Measurements from ENCODE around the gene BBS7. TPM values are rescaled to one million over a fixed set of nuclear protein-coding genes. Genes with fewer than 3 reads are reported as not detected.

BBS7 gene
- total and polyA plus RNA-seq, 9 of the 15 experiments (the other 6 are each of a cell fraction or from before 2014, with no cell fraction given): 13.4 to 25.8 (median 16.4) TPM

GRCh38 chr4:121794505-121795188 is 75.6 kb downstream of the BBS7 start (continued):
- no peak for TF ChIP-seq BRF2 (IDR thresholded peaks at IDR 0.05; ENCODE audit: borderline replicate concordance, insufficient read depth, insufficient read length)
- no peak for TF ChIP-seq ZBTB49 (CRISPR knock-in tag; IDR thresholded peaks at IDR 0.05; ENCODE audit: borderline replicate concordance)
- TF ChIP-seq GABPA (tag; conservative IDR thresholded peaks at IDR 0.05; ENCODE audit: low read depth): no peak
- TF ChIP-seq, protein P1, sequence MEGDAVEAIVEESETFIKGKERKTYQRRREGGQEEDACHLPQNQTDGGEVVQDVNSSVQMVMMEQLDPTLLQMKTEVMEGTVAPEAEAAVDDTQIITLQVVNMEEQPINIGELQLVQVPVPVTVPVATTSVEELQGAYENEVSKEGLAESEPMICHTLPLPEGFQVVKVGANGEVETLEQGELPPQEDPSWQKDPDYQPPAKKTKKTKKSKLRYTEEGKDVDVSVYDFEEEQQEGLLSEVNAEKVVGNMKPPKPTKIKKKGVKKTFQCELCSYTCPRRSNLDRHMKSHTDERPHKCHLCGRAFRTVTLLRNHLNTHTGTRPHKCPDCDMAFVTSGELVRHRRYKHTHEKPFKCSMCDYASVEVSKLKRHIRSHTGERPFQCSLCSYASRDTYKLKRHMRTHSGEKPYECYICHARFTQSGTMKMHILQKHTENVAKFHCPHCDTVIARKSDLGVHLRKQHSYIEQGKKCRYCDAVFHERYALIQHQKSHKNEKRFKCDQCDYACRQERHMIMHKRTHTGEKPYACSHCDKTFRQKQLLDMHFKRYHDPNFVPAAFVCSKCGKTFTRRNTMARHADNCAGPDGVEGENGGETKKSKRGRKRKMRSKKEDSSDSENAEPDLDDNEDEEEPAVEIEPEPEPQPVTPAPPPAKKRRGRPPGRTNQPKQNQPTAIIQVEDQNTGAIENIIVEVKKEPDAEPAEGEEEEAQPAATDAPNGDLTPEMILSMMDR (IDR thresholded peaks at IDR 0.05 in 2 of 3, conservative IDR thresholded peaks at IDR 0.05 in 1 of 3; ENCODE audit: insufficient read depth in 2 of 3, low read depth in 1 of 3, low read length in 3 of 3): no peak
- TF ChIP-seq ZBTB7A (IDR thresholded peaks at IDR 0.05; ENCODE audit: borderline replicate concordance, control insufficient read depth, low read depth, low read length): no peak
- TF ChIP-seq, protein P2, sequence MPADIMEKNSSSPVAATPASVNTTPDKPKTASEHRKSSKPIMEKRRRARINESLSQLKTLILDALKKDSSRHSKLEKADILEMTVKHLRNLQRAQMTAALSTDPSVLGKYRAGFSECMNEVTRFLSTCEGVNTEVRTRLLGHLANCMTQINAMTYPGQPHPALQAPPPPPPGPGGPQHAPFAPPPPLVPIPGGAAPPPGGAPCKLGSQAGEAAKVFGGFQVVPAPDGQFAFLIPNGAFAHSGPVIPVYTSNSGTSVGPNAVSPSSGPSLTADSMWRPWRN (IDR thresholded peaks at IDR 0.05; ENCODE audit: low read depth): peak; percentile 57; the same call in 1 of the 2 replicates
- TF ChIP-seq TAF7 (tag; IDR thresholded peaks at IDR 0.05): no peak
- no peak for TF ChIP-seq GABPB2 (CRISPR knock-in tag; conservative IDR thresholded peaks at IDR 0.05)
- peak; percentile 99 for TF ChIP-seq TAL1 (IDR thresholded peaks at IDR 0.05)
- TF ChIP-seq RBM14 (IDR thresholded peaks at IDR 0.05; ENCODE audit: borderline replicate concordance, insufficient read depth, low read depth, low read length): no peak
- peak; percentile 83 to 90 for TF ChIP-seq FOXA3 (CRISPR knock-in tag; conservative IDR thresholded peaks at IDR 0.05 in 1 of 2, IDR thresholded peaks at IDR 0.05 in 1 of 2)
- no peak for TF ChIP-seq FOXK1 (CRISPR knock-in tag; IDR thresholded peaks at IDR 0.05; ENCODE audit: borderline replicate concordance)
- no peak for TF ChIP-seq ZBTB9 (CRISPR knock-in tag; IDR thresholded peaks at IDR 0.05)
- TF ChIP-seq FOXO4 (CRISPR knock-in tag; IDR thresholded peaks at IDR 0.05): no peak
- TF ChIP-seq SREBF1 (IDR thresholded peaks at IDR 0.05; ENCODE audit: borderline replicate concordance, low read depth, low read length): no peak
- peak; percentile 40; the same call in 1 of the 2 replicates for TF ChIP-seq KLF6 (CRISPR knock-in tag; IDR thresholded peaks at IDR 0.05; ENCODE audit: borderline replicate concordance)
- no peak for TF ChIP-seq ZFX (CRISPR knock-in tag; IDR thresholded peaks at IDR 0.05)
